SK-N-SH treated with all-trans-retinoic acid at 6 μM for 48 hours (cell line): ENCODE measurements around the gene MYBPC1.

Experiments used
- ATAC-seq: fragments of 200-7000 bp; cut with Tn5 transposase; 3 replicates; pipeline ENCODE4 v1.9.1; 2020; ENCODE audit warnings: mild to moderate bottlenecking, moderate library complexity
- ARNTL ChIP-seq: fragments of 450-650 bp; formaldehyde crosslinking; IDR thresholded peaks from 2 replicates; pipeline ENCODE4 v1.5.0; 2020; ENCODE audit warnings: low read depth, mild to moderate bottlenecking, moderate library complexity, borderline replicate concordance
- CSDC2 ChIP-seq: fragments of 250-450 bp; sonication (Bioruptor Pico); IDR thresholded peaks from 2 replicates; pipeline ENCODE4 v1.5.0; 2020; ENCODE audit warnings: mild to moderate bottlenecking, moderate library complexity
- ESRRG ChIP-seq: fragments of 250-450 bp; sonication (Bioruptor Pico); IDR thresholded peaks from 2 replicates; pipeline ENCODE4 v1.6.1; 2021; ENCODE audit warnings: mild to moderate bottlenecking
- GLIS3 ChIP-seq: fragments of 250-450 bp; sonication (Bioruptor Pico); IDR thresholded peaks from 2 replicates; pipeline ENCODE4 v1.5.0; 2020; ENCODE audit warnings: mild to moderate bottlenecking, moderate library complexity
- ISL1 ChIP-seq: fragments of 250-450 bp; sonication (Bioruptor Pico); IDR thresholded peaks from 2 replicates; pipeline ENCODE4 v2.1.2; 2022; ENCODE audit warnings: mild to moderate bottlenecking, moderate library complexity
- OSR1 ChIP-seq: fragments of 250-450 bp; sonication (Bioruptor Pico); IDR thresholded peaks from 2 replicates; pipeline ENCODE4 v1.8.0; 2022; ENCODE audit warnings: moderate library complexity, mild to moderate bottlenecking, inconsistent platforms
- PATZ1 ChIP-seq: fragments of 250-450 bp; sonication (Bioruptor Pico); IDR thresholded peaks from 2 replicates; pipeline ENCODE4 v1.8.0; 2020; ENCODE audit warnings: mild to moderate bottlenecking, moderate library complexity, borderline replicate concordance
- POU6F1 ChIP-seq: fragments of 250-450 bp; sonication (Bioruptor Pico); IDR thresholded peaks from 2 replicates; pipeline ENCODE4 v1.8.0; 2021; ENCODE audit warnings: low read depth, mild to moderate bottlenecking, moderate library complexity, borderline replicate concordance
- RARB ChIP-seq: fragments of 250-450 bp; sonication (Bioruptor Pico); IDR thresholded peaks from 2 replicates; pipeline ENCODE4 v1.8.0; 2021; ENCODE audit warnings: mild to moderate bottlenecking, moderate library complexity
- SNAI2 ChIP-seq: fragments of 250-450 bp; sonication (Bioruptor Pico); IDR thresholded peaks from 2 replicates; pipeline ENCODE4 v1.5.0; 2020; ENCODE audit warnings: mild to moderate bottlenecking, moderate library complexity
- TCF4 ChIP-seq: fragments of 250-450 bp; sonication (Bioruptor Pico); IDR thresholded peaks from 2 replicates; pipeline ENCODE4 v1.8.0; 2021; ENCODE audit warnings: mild to moderate bottlenecking, moderate library complexity, borderline replicate concordance
- TOX ChIP-seq: fragments of 250-450 bp; sonication (Bioruptor Pico); IDR thresholded peaks from 2 replicates; pipeline ENCODE4 v1.8.0; 2021; ENCODE audit warnings: mild to moderate bottlenecking, moderate library complexity, borderline replicate concordance
- ZC3H10 ChIP-seq: fragments of 250-450 bp; sonication (Bioruptor Pico); IDR thresholded peaks from 2 replicates; pipeline ENCODE4 v1.5.1; 2021; ENCODE audit warnings: mild to moderate bottlenecking, moderate library complexity
- ZFP3 ChIP-seq: fragments of 250-450 bp; sonication (Bioruptor Pico); IDR thresholded peaks from 2 replicates; pipeline ENCODE4 v1.5.0; 2020; ENCODE audit warnings: mild to moderate bottlenecking, moderate library complexity
- ZFP30 ChIP-seq: fragments of 450-650 bp; formaldehyde crosslinking; IDR thresholded peaks from 2 replicates; pipeline ENCODE4 v1.5.0; 2022; ENCODE audit warnings: mild to moderate bottlenecking, moderate library complexity
- ZNF565 ChIP-seq: fragments of 450-650 bp; formaldehyde crosslinking; conservative IDR thresholded peaks from 2 replicates; pipeline ENCODE4 v1.5.0; 2020; ENCODE audit warnings: low read depth, mild to moderate bottlenecking, moderate library complexity
- ZNF70 ChIP-seq: fragments of 450-650 bp; formaldehyde crosslinking; IDR thresholded peaks from 2 replicates; pipeline ENCODE4 v1.5.0; 2020; ENCODE audit warnings: mild to moderate bottlenecking, moderate library complexity
- ZNF8 ChIP-seq: fragments of 450-650 bp; formaldehyde crosslinking; IDR thresholded peaks from 2 replicates; pipeline ENCODE4 v1.5.0; 2020; ENCODE audit warnings: mild to moderate bottlenecking, moderate library complexity
- TF ChIP-seq, protein P1 (sequence below): fragments of 250-450 bp; sonication (Bioruptor Pico); IDR thresholded peaks from 2 replicates; pipeline ENCODE4 v1.5.1; 2020; ENCODE audit warnings: low read depth, mild to moderate bottlenecking, moderate library complexity
- TF ChIP-seq, protein P2 (sequence below): fragments of 250-450 bp; sonication (Bioruptor Pico); IDR thresholded peaks from 2 replicates; pipeline ENCODE4 v1.5.0; 2020; ENCODE audit warnings: mild to moderate bottlenecking, moderate library complexity

Gene MYBPC1

GRCh38 chr12:101700299-101700820 lies 105.6 kb downstream of the MYBPC1 start:
- ATAC-seq, result no peak
- TF ChIP-seq SNAI2 (no peak), GLIS3 (CRISPR knock-in tag) (no peak), ZNF8 (CRISPR knock-in tag) (no peak), TCF4 (CRISPR knock-in tag) (no peak), OSR1 (no peak), ARNTL (CRISPR knock-in tag) (no peak), POU6F1 (CRISPR knock-in tag) (no peak), ZFP3 (no peak), ZNF70 (CRISPR knock-in tag) (no peak), ESRRG (CRISPR knock-in tag) (no peak), ZFP30 (CRISPR knock-in tag) (no peak), ZC3H10 (CRISPR knock-in tag) (no peak), PATZ1 (CRISPR knock-in tag) (no peak)
- TF ChIP-seq, protein P1, sequence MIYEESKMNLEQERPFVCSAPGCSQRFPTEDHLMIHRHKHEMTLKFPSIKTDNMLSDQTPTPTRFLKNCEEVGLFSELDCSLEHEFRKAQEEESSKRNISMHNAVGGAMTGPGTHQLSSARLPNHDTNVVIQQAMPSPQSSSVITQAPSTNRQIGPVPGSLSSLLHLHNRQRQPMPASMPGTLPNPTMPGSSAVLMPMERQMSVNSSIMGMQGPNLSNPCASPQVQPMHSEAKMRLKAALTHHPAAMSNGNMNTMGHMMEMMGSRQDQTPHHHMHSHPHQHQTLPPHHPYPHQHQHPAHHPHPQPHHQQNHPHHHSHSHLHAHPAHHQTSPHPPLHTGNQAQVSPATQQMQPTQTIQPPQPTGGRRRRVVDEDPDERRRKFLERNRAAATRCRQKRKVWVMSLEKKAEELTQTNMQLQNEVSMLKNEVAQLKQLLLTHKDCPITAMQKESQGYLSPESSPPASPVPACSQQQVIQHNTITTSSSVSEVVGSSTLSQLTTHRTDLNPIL (CRISPR knock-in tag), result no peak

DNA sequence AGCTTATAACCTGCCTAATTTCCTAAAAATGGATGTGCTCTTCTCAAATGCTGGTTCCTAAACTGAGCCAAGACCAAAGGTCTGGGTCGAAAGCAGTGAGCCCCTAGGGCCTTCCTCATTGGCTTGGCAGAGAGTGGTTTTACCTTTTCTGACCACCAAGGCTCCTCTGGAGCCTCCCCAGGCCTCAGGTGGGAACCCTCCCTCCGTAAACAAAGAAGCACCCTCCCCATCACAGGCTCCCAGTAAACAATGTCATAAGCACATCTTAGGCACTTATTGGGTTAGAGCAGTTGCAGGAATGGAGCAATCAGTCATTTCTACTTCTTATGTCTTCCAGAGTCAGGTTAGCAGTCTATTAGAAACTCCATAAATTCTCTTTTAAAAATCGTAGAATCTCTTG lies 108.7 kb downstream of the MYBPC1 start:
- TF ChIP-seq ZFP3 (no peak), TCF4 (CRISPR knock-in tag) (no peak), POU6F1 (CRISPR knock-in tag) (no peak), PATZ1 (CRISPR knock-in tag) (no peak), ZNF8 (CRISPR knock-in tag) (no peak), CSDC2 (CRISPR knock-in tag) (no peak), ZNF565 (no peak), RARB (no peak), ZNF70 (CRISPR knock-in tag) (no peak), TOX (CRISPR knock-in tag) (no peak), ESRRG (CRISPR knock-in tag) (no peak), ISL1 (CRISPR knock-in tag) (no peak), ZFP30 (CRISPR knock-in tag) (no peak)
- TF ChIP-seq, protein P1 (CRISPR knock-in tag), result no peak
- TF ChIP-seq, protein P2, sequence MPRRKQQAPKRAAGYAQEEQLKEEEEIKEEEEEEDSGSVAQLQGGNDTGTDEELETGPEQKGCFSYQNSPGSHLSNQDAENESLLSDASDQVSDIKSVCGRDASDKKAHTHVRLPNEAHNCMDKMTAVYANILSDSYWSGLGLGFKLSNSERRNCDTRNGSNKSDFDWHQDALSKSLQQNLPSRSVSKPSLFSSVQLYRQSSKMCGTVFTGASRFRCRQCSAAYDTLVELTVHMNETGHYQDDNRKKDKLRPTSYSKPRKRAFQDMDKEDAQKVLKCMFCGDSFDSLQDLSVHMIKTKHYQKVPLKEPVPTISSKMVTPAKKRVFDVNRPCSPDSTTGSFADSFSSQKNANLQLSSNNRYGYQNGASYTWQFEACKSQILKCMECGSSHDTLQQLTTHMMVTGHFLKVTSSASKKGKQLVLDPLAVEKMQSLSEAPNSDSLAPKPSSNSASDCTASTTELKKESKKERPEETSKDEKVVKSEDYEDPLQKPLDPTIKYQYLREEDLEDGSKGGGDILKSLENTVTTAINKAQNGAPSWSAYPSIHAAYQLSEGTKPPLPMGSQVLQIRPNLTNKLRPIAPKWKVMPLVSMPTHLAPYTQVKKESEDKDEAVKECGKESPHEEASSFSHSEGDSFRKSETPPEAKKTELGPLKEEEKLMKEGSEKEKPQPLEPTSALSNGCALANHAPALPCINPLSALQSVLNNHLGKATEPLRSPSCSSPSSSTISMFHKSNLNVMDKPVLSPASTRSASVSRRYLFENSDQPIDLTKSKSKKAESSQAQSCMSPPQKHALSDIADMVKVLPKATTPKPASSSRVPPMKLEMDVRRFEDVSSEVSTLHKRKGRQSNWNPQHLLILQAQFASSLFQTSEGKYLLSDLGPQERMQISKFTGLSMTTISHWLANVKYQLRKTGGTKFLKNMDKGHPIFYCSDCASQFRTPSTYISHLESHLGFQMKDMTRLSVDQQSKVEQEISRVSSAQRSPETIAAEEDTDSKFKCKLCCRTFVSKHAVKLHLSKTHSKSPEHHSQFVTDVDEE (CRISPR knock-in tag), result no peak
- no peak for ATAC-seq
